ENCODE data around the gene RANBP1.

RANBP1 gene

DNA sequence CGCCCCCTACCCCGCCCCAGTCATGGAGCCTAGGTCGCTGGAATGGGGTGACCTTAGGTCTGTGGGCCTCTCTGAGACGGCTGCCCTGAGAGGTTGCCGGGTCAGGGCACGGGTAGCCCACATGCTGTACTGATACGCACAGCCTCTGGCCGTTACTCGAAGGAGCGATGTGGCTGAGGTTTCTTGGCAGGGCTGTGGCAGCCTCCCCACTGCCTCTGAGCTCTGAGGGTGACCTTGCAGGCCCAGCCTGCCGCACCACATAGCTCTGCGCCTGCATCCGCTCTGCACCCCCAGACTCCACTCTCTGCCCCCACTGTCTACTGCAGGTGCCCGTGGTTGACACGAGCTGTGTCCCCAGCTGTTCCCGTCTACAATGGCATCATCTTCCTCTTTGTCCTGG lies 23.0 kb downstream of the RANBP1 start:
- no peak for DNase-seq

DNA sequence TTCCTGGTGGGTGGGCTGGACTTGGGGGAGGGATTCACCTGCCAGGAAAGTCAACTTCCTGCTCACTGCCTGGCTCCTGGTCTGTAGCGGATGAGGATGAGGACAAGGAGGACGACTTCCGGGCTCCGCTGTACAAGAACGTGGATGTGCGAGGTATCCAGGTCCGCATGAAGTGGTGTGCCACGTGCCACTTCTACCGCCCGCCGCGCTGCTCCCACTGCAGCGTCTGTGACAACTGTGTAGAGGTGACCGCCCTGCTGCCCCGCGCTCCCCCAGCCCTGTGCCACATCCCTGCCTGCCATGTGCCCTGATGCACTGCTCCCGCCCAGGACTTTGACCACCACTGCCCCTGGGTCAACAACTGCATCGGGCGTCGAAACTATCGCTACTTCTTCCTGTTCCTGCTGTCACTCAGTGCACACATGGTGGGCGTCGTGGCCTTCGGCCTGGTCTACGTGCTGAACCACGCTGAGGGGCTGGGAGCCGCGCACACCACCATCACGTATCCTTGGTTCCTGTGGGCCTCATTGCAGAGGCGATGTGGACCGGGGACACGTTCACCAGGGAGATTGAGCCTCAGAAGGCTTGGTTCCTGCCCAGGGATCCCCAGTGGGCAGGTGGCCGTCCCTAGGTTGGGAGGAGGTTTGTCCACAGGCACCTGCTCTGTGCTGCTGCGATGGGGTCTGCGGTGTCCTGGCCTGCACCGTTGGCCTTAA lies 23.6 kb downstream of the RANBP1 start:
- DNase-seq, result no peak

DNA sequence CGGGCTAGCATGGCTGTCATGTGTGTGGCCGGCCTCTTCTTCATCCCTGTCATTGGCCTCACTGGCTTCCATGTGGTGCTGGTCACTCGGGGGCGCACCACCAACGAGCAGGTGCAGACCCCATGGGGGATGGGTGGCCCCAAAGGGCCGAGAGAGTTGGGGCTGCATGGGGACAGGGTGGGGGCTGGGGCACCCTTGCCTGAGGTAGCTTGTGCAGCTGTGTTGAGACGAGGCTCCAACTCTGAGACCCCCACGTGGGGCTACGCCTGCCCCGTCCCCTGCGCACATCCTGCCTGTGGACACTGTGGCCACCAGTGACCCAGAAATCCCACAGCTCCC lies 24.2 kb downstream of the RANBP1 start:
- DNase-seq, result no peak

DNA sequence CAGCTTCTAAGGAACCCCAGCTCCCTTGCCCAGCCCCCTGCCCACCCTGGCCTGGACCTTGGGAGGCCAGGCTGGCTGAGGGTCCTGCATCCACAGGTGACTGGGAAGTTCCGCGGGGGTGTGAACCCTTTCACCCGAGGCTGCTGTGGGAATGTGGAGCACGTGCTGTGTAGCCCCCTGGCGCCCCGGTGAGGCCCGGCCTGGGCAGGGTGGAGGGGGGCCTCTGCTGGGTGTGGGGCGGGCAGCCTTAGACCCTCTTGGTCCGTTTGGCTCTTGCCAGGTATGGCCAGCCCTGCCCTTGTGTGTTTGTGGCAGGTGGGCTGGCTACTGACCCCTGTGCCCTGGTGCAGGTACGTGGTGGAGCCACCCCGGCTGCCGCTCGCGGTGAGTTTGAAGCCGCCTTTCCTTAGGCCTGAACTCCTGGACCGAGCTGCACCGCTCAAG lies 24.6 kb downstream of the RANBP1 start:
- no peak for DNase-seq

DNA sequence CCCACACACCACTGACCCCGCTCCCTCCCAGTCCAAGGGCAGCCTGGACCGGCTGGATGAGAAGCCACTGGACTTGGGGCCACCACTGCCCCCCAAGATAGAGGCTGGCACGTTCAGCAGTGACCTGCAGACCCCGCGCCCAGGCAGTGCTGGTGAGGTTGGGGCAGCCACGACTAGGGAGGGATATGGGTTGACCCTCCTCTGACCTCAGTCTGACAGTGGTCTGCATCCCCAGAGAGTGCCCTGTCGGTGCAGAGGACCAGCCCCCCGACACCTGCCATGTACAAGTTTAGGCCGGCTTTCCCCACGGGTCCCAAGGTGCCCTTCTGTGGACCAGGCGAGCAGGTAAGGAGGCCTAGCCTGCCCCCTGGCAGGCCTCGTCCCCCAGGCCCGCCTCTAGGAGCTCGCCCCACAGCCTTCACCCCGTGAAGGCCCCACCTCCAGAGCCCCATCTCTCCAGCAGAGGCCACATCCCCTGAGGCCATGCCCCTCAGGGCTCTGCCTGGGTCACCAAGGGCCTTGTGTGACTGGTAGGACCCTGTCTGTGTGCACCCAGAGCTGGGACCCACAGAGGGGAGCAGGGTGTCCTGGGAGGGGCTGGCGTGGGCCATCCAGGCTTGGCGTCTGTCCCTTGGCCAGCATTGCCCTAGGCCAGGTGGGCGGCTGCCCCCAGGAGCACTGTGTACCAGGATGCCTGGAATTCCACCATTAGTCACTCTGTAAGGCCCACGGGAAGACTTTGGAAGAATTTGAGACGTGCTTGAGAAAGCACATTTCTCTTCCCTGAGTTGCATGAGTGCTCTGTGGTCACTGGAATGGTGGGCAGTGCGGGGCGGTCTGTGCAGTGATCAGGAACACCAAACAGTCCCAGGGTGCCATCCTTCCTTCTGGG lies 25.5 kb downstream of the RANBP1 start:
- no peak for DNase-seq

DNA sequence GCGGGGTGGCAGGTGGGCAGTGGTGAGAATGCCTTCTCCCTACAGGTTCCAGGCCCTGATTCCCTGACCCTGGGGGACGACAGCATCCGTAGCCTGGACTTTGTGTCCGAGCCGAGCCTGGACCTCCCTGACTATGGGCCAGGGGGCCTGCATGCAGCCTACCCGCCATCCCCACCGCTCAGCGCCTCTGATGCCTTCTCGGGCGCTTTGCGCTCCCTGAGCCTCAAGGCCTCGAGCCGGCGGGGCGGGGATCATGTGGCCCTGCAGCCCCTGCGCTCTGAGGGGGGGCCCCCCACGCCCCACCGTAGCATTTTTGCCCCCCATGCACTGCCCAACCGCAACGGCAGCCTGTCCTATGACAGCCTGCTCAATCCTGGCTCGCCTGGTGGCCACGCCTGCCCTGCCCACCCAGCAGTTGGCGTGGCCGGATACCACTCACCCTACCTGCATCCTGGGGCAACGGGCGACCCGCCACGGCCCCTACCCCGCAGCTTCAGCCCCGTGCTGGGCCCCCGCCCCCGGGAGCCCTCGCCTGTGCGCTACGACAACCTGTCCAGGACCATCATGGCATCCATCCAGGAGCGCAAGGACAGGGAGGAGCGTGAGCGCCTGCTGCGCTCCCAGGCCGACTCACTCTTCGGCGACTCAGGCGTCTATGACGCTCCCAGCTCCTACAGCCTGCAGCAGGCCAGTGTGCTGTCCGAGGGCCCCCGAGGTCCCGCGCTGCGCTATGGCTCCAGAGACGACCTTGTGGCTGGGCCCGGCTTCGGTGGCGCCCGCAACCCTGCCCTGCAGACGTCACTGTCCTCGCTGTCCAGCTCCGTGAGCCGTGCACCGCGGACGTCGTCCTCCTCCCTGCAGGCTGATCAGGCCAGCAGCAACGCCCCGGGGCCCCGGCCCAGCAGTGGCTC lies 27.1 kb downstream of the RANBP1 start:
- DNase-seq, result no peak

DNA sequence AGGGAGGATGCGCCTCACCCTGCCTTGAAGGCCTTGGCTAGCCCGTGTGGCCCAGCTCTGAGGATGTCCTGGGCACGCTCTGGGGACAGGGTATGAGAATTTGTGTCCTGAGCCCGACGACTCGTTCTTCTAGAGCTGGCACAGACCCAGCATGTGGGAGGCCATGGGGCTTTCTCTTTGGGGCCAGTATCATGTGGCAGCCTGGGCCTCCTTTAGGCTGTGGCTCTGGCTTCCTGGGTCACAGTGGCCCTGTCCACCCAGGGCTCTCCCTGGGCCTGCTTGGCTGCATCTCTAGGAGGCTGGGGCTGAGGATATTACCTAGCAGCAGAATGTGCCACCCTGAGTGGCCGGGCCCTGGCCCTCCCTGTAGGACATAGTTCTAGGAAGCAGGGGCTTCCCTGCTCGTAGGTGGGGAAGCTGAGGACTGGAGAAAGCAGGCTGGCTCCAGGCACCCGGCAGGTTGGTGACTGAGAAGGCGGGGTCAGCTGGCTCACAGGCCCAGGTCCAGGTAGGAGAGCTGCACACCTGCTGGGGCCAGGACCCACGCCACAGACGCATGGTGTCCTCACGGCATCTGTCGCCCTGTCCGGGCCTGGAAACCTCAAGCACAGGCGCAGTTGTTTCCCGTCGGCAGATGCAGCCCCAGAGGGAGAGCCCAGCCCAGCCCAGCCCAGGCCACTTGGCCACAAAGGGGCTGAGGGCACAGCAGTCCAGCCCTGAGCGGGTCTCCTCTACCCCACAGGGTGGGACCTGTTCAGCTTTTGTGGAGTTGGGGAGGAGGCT lies 28.2 kb downstream of the RANBP1 start:
- no peak for DNase-seq

DNA sequence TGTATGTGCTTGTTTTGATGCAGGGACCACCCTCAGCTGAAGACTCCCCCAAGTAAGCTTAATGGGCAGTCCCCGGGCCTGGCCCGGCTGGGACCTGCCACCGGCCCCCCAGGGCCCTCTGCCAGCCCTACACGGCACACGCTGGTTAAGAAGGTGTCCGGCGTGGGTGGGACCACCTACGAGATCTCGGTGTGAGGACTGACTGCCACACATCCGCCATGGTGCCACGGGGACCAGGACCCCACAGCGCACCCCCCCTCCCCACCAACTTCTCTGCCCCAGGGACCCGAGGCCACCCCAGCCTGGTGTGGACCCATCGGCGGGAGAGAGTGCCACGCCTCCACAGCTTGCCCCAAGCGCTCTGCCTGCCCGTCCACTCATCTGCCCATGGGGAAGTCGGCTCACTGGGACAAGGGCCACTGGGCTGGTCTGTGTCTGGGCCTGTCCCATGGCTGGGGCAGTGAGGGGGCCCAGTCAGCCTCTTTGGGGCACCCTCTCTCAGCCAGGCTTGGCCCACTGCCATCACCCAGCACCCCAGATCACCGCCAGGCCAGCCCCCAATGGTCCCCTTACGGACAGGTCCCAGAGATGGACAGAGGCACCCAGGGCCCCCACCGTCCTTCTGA lies 29.4 kb downstream of the RANBP1 start:
- no peak for DNase-seq

DNA sequence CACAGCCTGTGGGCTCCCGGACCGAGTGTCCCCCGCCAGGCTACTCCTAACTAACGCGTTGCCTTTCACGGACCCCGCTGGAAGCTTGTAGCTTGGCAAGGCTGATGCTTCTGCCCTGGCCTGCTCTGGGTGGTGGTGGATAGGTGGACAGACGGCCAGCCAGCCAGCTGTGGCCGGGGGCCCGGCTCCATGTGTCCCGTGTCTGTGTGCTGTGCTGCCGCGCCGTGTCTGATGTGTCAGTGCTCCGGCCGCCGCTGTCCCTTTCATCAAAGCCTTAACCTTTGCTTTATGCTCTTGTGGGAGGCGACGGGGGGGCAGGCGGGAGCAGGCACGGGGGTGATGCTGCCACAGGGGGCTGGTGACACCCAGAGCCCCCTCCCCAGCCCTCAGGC lies 29.9 kb downstream of the RANBP1 start:
- no peak for DNase-seq

DNA sequence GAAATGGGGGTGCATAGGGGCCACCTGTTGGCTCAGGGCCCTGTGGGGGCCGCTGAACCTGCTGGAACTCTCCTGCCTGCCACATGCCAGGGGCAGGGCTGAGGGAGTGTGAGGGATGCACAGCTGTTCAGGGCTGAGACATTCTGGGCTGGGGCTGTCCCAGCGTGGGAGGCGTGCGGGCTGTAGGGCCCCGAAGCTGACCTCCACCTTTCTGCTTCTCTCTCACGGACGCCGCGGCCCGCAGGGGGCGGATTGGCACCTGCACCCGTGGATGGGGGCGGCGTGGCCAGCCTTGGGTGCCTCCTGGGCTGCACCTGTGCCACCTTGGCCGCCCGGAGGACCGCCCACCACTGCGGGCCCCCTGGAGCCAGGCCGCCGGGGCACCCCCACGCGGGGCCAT lies 30.9 kb downstream of the RANBP1 start:
- DNase-seq, result no peak

DNA sequence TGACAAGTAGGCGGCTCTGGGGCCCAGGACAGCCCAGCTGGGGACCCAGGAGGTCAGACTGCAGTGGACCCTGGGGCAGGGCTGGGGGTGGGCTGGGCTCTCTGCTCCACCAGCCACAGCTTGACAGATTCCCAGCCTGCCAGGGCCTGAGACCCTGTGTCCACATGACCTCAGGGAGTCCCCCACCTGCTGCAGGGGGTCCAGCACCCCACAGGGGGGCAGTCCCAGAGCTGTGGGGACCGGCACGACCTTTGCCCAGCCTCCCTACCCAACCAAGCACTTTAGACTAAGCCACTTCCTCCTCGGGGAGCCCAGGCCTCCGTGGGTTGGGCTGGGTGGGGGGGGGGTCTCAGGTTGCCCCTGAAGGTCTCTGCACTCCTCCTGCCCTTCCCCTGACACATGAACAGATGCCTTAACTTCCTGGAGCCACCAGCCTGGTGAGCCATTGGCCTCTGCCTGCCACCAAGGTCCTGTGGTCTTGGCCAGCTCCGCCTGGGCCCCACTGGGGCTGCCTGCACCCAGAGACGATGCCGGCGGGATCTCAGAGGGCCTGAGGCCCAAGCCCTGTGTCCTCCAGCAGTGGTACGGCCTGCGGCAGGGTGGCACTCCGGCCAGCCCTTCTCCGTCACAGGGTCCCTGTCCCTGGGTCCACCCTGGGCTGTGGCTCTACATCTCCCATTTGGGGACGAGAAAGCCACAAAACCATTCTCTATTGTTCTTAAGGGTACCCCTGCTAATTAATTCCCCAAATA lies 31.5 kb downstream of the RANBP1 start:
- DNase-seq, result no peak

DNA sequence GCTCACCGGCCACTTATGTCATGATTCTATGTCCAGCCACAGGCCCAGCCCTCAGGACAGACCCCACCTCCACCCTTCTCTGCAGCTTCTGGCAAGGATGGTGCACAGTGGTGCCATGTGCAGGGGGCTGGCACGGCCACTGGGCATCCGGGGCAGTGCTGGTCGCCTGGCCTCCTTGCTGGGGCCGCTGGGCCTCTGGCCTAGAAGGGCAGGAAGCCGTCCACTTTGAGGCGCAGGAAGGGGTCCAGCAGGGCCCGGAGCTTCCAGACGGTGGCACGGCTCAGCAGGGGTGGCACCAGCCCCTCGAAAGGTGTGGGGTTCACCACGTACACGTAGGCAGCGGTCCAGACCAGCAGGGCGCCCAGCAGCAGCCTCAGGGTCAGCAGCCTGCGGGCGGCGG lies 32.5 kb downstream of the RANBP1 start:
- DNase-seq, result no peak

DNA sequence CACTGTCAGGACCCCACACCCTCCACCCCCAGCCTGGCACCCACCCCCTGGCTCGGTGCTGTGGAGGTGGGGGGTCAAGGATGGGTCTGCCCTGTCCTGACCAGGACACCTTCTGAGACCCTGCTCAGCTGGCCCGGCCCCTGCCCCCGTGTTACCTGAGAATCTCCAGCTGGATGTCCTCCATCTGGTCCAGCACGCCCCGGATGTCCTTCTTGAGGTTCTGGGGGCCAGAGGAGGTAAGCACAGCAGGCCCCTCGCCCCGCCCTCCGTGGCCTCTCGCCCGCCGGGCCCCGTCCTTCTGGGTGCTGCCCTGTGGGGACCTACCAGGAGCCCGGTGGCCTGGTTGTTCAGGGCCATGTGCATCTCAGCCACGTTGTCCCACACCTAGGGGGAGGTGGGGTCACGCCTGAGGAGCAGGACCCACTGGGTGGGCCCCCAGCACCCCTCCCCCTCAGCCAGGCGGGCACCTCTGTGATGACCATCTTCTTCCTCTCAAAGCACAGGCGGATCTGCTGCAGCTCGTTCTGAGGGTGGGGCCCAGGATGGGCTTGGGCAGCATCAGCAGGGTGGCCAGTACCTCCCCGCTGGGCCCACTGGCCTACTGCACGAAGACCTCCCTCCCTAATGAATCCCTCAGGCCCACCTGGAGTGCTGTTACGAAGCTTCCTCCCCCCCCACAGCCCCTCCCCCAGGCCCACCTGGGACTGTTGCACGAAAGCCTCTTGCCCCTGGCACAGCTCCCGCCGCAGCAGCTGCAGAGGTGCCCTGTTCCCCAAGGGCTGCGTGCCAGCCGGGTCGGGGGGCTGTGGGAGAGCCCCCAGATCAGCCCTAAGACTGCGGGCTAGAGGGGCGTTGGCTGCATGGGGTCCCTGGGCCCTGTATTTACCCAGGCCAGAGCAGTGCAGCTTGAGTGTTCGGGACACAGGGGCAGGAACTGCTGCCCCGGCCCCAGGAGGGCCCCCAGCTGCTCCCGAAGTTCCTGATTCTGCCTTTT lies 33.6 kb downstream of the RANBP1 start:
- DNase-seq, result no peak

DNA sequence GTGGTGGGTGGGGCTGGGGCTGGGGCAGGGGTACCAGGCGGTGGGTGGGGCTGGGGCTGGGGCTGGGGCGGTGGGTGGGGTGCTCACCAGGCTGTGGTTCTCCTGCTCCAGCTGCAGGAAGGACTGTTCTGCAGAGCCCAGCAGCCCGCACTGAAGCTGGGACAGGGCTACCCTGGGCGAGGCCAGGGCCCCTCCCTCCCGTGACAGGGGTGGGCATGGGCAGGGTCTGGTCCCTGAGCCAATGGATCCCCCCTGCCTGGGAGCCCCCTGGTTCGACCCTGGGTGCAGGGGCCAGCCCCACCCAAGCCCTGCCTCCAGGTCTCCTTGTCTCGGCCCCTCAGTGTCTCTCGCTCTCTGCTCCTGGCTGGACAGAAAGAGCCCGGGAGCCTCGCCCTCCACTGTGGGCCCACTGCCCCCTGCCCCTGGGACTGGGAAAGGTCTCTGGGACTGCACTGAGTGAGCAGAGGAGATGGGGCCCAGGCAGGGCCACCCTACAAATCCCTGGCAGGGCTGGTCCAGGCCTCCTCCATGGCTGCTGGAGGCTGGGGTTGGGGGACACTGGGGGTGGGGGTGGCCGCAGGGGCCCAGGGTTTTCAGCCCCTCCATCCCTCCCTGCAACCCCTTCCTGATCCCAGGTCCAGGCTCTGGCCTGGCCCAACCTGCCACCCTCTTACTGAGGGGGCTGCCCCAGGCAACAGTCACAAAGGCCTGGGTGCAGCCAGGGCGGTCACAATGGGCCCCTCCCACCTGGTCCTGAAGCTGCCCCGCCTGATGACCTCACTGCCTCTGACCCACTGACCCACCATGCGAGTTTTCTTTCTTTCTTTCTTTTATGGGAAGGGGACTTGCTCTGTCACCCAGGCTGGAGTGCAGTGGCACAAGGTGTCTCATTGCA lies 34.7 kb downstream of the RANBP1 start, which contains the start of gene CCDC188:
Gene CCDC188, minus strand, starts transcription at position 675 of the 895 bp plus-strand sequence. Its CDS starts 69 bp downstream, at position 606.
- no peak for DNase-seq

DNA sequence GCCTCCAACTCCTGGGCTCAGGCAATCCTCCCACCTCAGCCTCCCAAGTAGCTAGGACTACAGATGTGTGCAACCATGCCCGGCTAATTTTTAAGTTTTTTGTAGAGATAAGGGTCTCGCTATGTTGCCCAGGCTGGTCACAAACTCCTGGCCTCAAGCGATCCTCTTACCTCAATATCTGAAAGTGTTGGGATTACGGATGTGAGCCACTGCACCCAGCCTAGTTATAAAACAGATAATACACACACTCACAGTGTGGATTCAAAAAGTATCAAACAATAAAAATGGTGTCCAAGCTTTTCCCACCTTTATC lies 35.3 kb downstream of the RANBP1 start:
- no peak for DNase-seq

DNA sequence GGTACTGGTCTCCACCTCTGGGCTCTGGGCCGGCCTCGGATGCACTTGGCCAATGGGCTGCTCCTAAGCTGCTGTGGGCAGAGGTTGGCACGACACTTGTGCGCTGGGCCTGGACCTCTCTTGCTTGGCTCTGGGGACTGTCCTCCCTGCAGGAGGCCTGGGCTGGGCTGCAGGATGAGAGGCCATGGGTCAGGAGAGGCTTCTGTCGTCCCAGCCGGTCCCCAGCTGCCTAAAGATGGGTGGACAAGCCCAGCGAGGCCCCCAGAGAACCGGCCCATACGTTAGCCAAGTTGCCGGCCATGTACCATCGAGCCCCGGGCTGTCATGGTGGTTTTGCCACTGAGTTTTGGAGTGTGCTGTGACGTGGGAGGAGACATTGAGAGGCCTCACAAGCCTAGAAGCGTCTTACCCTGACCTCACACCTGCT lies 36.6 kb downstream of the RANBP1 start:
- DNase-seq, result no peak

DNA sequence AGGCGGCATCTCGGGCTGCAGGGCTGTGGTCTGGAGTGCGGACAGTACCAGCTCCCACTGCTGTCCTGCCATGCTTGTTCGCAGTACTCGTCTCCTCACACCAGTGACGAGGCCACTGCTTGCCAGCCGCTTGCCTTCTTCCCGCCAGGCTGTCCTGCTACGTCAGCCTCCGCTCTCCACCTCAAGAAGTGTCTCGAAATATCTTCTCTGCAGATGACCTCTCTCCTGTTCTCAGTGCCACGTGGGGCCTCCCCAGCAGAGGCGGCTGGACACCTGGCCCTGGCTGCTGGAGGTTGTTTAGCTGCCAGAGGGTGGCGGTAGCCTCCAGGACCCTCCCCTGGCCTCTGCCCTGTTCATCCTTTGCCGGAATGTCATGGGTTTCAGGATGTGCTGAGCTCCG lies 38.0 kb downstream of the RANBP1 start:
- DNase-seq, result no peak

DNA sequence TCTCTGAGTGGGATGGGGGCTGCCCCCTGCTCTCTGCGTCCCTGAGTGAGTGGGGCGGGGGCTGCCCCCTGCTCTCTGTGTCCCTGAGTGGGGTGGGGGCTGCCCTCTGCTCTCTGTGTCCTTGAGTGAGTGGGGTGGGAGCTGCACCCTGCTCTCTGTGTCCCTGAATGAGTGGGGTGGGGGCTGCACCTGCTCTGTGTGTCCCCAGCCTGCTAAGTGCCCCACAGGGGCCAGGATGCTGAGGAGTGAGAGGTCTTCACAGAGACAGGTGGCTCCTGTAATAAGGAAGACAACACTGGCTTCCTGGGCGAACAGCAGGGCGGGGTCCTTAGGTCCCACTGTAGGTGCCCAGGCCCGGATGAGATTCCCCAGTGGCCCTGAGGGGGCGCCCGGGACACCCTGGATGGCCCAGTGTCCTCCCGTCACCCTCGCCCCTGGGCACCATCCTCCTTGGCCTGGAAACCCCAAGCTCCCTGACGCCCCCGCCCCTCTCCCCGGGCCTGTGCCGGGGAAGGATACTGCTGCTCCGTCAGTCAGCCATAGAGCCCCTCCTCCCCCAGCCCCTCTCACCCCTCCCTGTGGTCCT lies 38.8 kb downstream of the RANBP1 start:
- no peak for DNase-seq

Measured in NCI-H1417 treated with DMSO at 0.1 percent for 48 hours (cell line).